GM19452 (cell line): ENCODE results near the gene TRAP1.
"Not testable (repeated sequence)": the region's sequence is repeated elsewhere in the genome, so short reads cannot be mapped to it uniquely, and the experiment has no call there.

Experiments
- ATAC-seq: cut with Tn5 transposase; IDR thresholded peaks from one replicate; pipeline ENCODE4 v1.9.1; 2021; ENCODE audit not compliant: unreplicated experiment

TRAP1 gene

GRCh38 chr16:3618769-3619141, 98.6 kb downstream of the TRAP1 start:
- ATAC-seq, result no peak

- no peak for ATAC-seq
Measured at GRCh38 chr16:3612510-3613466, 104.5 kb downstream of the TRAP1 start.

- ATAC-seq, result peak; percentile 81
Measured at GRCh38 chr16:3611146-3611975, 106.0 kb downstream of the TRAP1 start, which contains the start of gene SLX4. TSS of gene SLX4 (minus strand) at chr16:3611606. CDS start at chr16:3608964, 2,642 bp downstream.

GRCh38 chr16:3610698-3611145, 106.6 kb downstream of the TRAP1 start:
- ATAC-seq, result no peak

GRCh38 chr16:3609895-3610697, 107.2 kb downstream of the TRAP1 start:
- ATAC-seq, result no peak

- ATAC-seq, result not testable (repeated sequence)
Measured at GRCh38 chr16:3608976-3609375, 108.3 kb downstream of the TRAP1 start.

- ATAC-seq, result no peak
Measured at GRCh38 chr16:3608069-3608468, 109.3 kb downstream of the TRAP1 start.
